ENCODE data around the gene LASP1.

- TF ChIP-seq POLR2AphosphoS5 (IDR thresholded peaks at IDR 0.05; ENCODE audit: insufficient read depth in 1 of 2, low read depth in 1 of 2) (peak; percentile 97 to 100), CTCF (IDR thresholded peaks at IDR 0.05) (peak in 1 of 3 experiments; percentile 25), POLR2A (IDR thresholded peaks at IDR 0.05) (peak in 1 of 2 donors; percentile 77)
Observed at GRCh38 chr17:38824899-38825761, 44.7 kb upstream of the LASP1 start, which contains the start of gene CWC25.
